Nucleus accumbens (tissue), 56 donors: Measurements from ENCODE around the gene ARL17B.
"Not testable (repeated sequence)": the region's sequence is repeated elsewhere in the genome, so short reads cannot be mapped to it uniquely, and the experiment has no call there.

Experiments
- DNase-seq, 56 donors: peaks; one replicate each; lab custom pipeline; 2025; lab: John Stamatoyannopoulos, UW

The ARL17B gene

GRCh38 chr17:46290906-46291546 lies 70.5 kb downstream of the ARL17B start:
- DNase-seq, result not testable (repeated sequence)

- DNase-seq, result not testable (repeated sequence)
These were observed 74.0 kb downstream of the ARL17B start for GRCh38 chr17:46287587-46287986.

GRCh38 chr17:46286764-46287221 lies 74.8 kb downstream of the ARL17B start:
- peak in 26 of 56 donors; percentile 2 to 88 (median 44) for DNase-seq

GRCh38 chr17:46285500-46285899 lies 76.1 kb downstream of the ARL17B start:
- DNase-seq, result not testable (repeated sequence)

GRCh38 chr17:46284467-46284866 lies 77.1 kb downstream of the ARL17B start:
- DNase-seq, result peak in 3 of 56 donors; percentile 24 to 54 (median 51)

GRCh38 chr17:46282635-46283034 lies 78.9 kb downstream of the ARL17B start:
- not testable (repeated sequence) for DNase-seq

- not testable (repeated sequence) for DNase-seq
These were observed 80.2 kb downstream of the ARL17B start for GRCh38 chr17:46281336-46281735.

GRCh38 chr17:46276728-46277479 lies 84.7 kb downstream of the ARL17B start:
- DNase-seq, result peak in 3 of 56 donors; percentile 24 to 28 (median 26)

- DNase-seq, result no peak
These were observed 87.3 kb downstream of the ARL17B start for GRCh38 chr17:46274238-46274637.

GRCh38 chr17:46273541-46274236 lies 87.9 kb downstream of the ARL17B start:
- no peak for DNase-seq

- no peak for DNase-seq
These were observed 91.5 kb downstream of the ARL17B start for GRCh38 chr17:46270032-46270431.

GRCh38 chr17:46266656-46267544 lies 94.7 kb downstream of the ARL17B start:
- peak in 51 of 56 donors; percentile 43 to 95 (median 76) for DNase-seq

GRCh38 chr17:46266063-46266655 lies 95.4 kb downstream of the ARL17B start:
- peak in 23 of 56 donors; percentile 24 to 81 (median 58) for DNase-seq

GRCh38 chr17:46264456-46265198 lies 96.9 kb downstream of the ARL17B start:
- DNase-seq, result no peak

- no peak for DNase-seq
These were observed 99.3 kb downstream of the ARL17B start for GRCh38 chr17:46262271-46262670.

- DNase-seq, result peak in 4 of 56 donors; percentile 6 to 32 (median 24)
These were observed 101.5 kb downstream of the ARL17B start for GRCh38 chr17:46259845-46260661.

GRCh38 chr17:46256369-46256768 lies 105.2 kb downstream of the ARL17B start:
- DNase-seq, result not testable (repeated sequence)

GRCh38 chr17:46254215-46254614 lies 107.4 kb downstream of the ARL17B start:
- DNase-seq, result not testable (repeated sequence)
